Natural killer cell (primary cell): ENCODE results near the gene CHMP1B. TPM values are rescaled to one million over a fixed set of nuclear protein-coding genes. Genes with fewer than 3 reads are reported as not detected.
A peak's percentile ranks its signal among the peaks of the same experiment; 100 is the strongest.

Experiments used
- ATAC-seq, 3 donors: fragments of 150-1000 bp in 2 of 3; fragments of 200-7000 bp in 1 of 3; cut with Tn5 transposase; 1 replicate in 1 of 3; 2 replicates in 2 of 3; pipeline ENCODE4 v1.10.0; 2021; ENCODE audit warnings: mild to moderate bottlenecking in 2 of 3, moderate library complexity in 2 of 3
- DNase-seq, 2 donors: peaks; one replicate each; pipeline versions ENCODE4 v3.0.0 to v3.0.0-alpha.2; 2013 to 2021; ENCODE audit warnings: mixed read lengths in 1 of 2
- H3K27ac ChIP-seq: one replicate; pipeline ENCODE4 v1.5.1; 2013; ENCODE audit warnings: mild to moderate bottlenecking, low read length
- H3K27me3 ChIP-seq: one replicate; pipeline ENCODE4 v1.6.1; 2013; ENCODE audit warnings: low read length; ENCODE audit not compliant: control insufficient read depth, insufficient read depth
- H3K36me3 ChIP-seq: one replicate; pipeline ENCODE4 v1.6.1; 2013; ENCODE audit warnings: low read length; ENCODE audit not compliant: control insufficient read depth, insufficient read depth
- H3K4me1 ChIP-seq: one replicate; pipeline ENCODE4 v1.6.1; 2013; ENCODE audit warnings: low read length; ENCODE audit not compliant: control insufficient read depth, insufficient read depth
- H3K4me3 ChIP-seq: one replicate; pipeline ENCODE4 v1.5.1; 2013; ENCODE audit warnings: low read length
- H3K9me3 ChIP-seq: one replicate; pipeline ENCODE4 v1.6.1; 2013; ENCODE audit warnings: low read length; ENCODE audit not compliant: control insufficient read depth, insufficient read depth
- H3K27ac Mint-ChIP-seq, 2 donors: one replicate each; pipeline ENCODE4 v1.8.0; 2022; ENCODE audit warnings: mild to moderate bottlenecking in 2 of 2, mixed read lengths in 2 of 2, moderate library complexity in 1 of 2
- H3K27me3 Mint-ChIP-seq, 2 donors: one replicate each; pipeline ENCODE4 v1.8.0; 2022; ENCODE audit warnings: low read depth in 2 of 2, mixed read lengths in 2 of 2
- H3K36me3 Mint-ChIP-seq: one replicate; pipeline ENCODE4 v1.8.0; 2022; ENCODE audit warnings: mixed read lengths
- H3K4me1 Mint-ChIP-seq, 2 donors: one replicate each; pipeline ENCODE4 v1.8.0; 2022; ENCODE audit warnings: mixed read lengths in 2 of 2
- H3K4me3 Mint-ChIP-seq: one replicate; pipeline ENCODE4 v1.8.0; 2022; ENCODE audit warnings: mild to moderate bottlenecking, moderate library complexity, mixed read lengths
- H3K9me3 Mint-ChIP-seq, 2 donors: one replicate each; pipeline ENCODE4 v1.8.0; 2022; ENCODE audit warnings: mixed read lengths in 2 of 2
- WGBS: methylation state at CpG from one replicate; pipeline ENCODE4 v1.1.7; 2013; ENCODE audit warnings: missing lambda C conversion rate; ENCODE audit not compliant: insufficient coverage; 5-methylcytosine and 5-hydroxymethylcytosine counted together
- intact Hi-C: fragments of 100-400 bp; cut with micrococcal nuclease; formaldehyde crosslinking; loops from one replicate; pipeline ENCODE4 v1.14.2; 2022
- total RNA-seq, 4 donors: library from RNA; stranded (reverse); fragments of 120-200 nt in 1 of 4; gene quantifications; one replicate each; pipeline versions ENCODE4 v1.2.3 to v1.2.4, GENCODE V29; 2013 to 2022
- TF ChIP-seq, protein P1 (sequence below): fragments of 200-600 bp; IDR thresholded peaks from one replicate; pipeline ENCODE4 v1.8.0; 2022; ENCODE audit warnings: antibody characterized with exemption

The CHMP1B gene
- total RNA-seq, 3 donors from 2014 or later (not counting 1 experiment from before 2014, with no cell fraction given), result 99.4 to 132 (median 110) TPM

DNA sequence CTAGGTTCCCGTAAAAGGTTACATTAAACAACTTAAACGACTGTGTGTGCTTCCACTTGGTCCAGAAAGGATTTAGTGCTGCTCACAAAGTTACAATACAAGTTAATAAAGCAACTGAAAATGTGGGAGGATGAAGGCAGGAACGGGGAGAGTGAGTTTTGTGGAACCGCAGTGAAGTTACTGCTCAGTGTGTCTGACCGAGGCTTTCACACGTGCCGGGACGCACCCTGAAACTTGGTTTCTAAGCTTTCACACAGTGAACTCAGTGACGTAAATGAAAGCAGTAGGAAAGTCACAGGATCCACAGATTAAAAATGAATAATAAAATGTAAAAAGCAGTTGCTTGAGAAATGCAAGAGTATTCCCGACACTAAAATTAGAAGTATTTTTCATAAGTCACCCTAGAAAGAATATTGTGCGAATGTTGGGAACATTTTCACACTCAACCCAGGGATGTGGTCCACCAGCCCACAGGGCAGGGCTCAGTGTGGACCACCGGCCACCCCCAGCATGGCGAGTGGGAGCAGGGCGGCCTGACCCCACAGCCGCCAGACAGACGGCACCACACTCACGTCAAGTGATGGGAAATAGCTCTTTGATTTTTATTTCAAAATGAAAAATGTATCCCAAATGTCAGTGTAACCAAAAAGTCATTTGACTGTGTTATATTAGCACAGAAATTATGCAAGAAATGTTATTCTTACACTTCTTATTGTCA is 32.6 kb upstream of the CHMP1B start:
- intact Hi-C loops, result loop anchor here (1.0 kb wide), 1 partner anchor 30 kb away; no protein-coding TSS in a partner anchor
- 71% methylated on average over 17 of the region's 17 CpGs for WGBS
- Mint-ChIP-seq H3K27me3 (no peaks in the 10 kb centered on the region), H3K9me3 (no peaks in the 10 kb centered on the region), H3K36me3 (no peaks in the 10 kb centered on the region), H3K4me1 (no peaks in the 10 kb centered on the region), H3K4me3 (peak overlapping the region; percentile 81), H3K27ac (peak overlapping the region; percentile 54 to 91)
- no peaks in the 10 kb centered on the region for H3K27me3 ChIP-seq
- no peak overlapping the region for H3K4me3 ChIP-seq
- DNase-seq (peak; percentile 35 to 54), ATAC-seq (peak; percentile 74 to 89 (median 86))
- TF ChIP-seq, protein P1, sequence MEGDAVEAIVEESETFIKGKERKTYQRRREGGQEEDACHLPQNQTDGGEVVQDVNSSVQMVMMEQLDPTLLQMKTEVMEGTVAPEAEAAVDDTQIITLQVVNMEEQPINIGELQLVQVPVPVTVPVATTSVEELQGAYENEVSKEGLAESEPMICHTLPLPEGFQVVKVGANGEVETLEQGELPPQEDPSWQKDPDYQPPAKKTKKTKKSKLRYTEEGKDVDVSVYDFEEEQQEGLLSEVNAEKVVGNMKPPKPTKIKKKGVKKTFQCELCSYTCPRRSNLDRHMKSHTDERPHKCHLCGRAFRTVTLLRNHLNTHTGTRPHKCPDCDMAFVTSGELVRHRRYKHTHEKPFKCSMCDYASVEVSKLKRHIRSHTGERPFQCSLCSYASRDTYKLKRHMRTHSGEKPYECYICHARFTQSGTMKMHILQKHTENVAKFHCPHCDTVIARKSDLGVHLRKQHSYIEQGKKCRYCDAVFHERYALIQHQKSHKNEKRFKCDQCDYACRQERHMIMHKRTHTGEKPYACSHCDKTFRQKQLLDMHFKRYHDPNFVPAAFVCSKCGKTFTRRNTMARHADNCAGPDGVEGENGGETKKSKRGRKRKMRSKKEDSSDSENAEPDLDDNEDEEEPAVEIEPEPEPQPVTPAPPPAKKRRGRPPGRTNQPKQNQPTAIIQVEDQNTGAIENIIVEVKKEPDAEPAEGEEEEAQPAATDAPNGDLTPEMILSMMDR, result no peak
- peaks cover 8% of the 10 kb centered on the region for H3K4me1 ChIP-seq
- H3K27ac ChIP-seq, result peak overlapping the region; percentile 92
- no peaks in the 10 kb centered on the region for H3K9me3 ChIP-seq
- H3K36me3 ChIP-seq, result no peaks in the 10 kb centered on the region

DNA sequence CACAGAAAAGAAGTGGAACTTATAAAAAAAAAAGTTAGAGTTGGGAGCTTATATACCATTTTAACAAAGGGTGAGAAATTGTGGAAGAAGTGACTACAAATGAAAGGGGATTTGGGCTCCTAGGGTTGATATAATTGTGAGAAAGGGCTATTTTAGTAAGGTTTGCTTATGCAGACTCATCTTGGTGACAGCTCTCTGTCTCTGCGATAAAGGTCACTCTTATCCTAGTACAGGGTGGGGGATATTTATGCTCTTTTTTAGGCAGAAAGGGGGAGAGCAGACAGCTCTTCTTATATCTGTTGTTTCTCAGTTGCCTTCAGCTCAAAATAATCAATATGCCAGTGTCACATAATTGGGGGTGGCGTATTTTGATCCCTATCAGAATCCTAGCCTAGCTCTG is 31.3 kb upstream of the CHMP1B start:
- 100% methylated on average over 1 of the region's 2 CpGs for WGBS
- intact Hi-C loops, result no loop called here
- H3K4me3 Mint-ChIP-seq, result no peak overlapping the region
- Histone ChIP-seq H3K27me3 (no peaks in the 10 kb centered on the region), H3K4me1 (peaks cover 8% of the 10 kb centered on the region), H3K9me3 (no peaks in the 10 kb centered on the region), H3K4me3 (no peak overlapping the region), H3K27ac (no peak overlapping the region), H3K36me3 (no peaks in the 10 kb centered on the region)
- no peaks in the 10 kb centered on the region for H3K9me3 Mint-ChIP-seq
- H3K27me3 Mint-ChIP-seq, result no peaks in the 10 kb centered on the region
- H3K36me3 Mint-ChIP-seq, result no peaks in the 10 kb centered on the region
- DNase-seq (no peak), ATAC-seq (no peak)
- TF ChIP-seq, protein P1, result no peak
- H3K27ac Mint-ChIP-seq, result peak overlapping the region in 1 of 2 donors; percentile 31
- no peaks in the 10 kb centered on the region for H3K4me1 Mint-ChIP-seq

GRCh38 chr18:11820697-11821096 is 30.5 kb upstream of the CHMP1B start:
- intact Hi-C loops, result no loop called here

More at GRCh38 chr18:11820697-11821096, 30.5 kb upstream of the CHMP1B start:
- Mint-ChIP-seq H3K4me1 (no peaks in the 10 kb centered on the region), H3K4me3 (no peak overlapping the region), H3K27me3 (no peaks in the 10 kb centered on the region), H3K27ac (peak overlapping the region in 1 of 2 donors; percentile 31), H3K36me3 (no peaks in the 10 kb centered on the region), H3K9me3 (no peaks in the 10 kb centered on the region)
- DNase-seq (no peak), ATAC-seq (no peak)
- 50% methylated on average over 2 of the region's 2 CpGs for WGBS
- H3K4me1 ChIP-seq, result peaks cover 8% of the 10 kb centered on the region
- H3K27me3 ChIP-seq, result no peaks in the 10 kb centered on the region
- no peaks in the 10 kb centered on the region for H3K9me3 ChIP-seq
- H3K4me3 ChIP-seq, result no peak overlapping the region
- no peak overlapping the region for H3K27ac ChIP-seq
- no peaks in the 10 kb centered on the region for H3K36me3 ChIP-seq
- TF ChIP-seq, protein P1, result no peak
